SW480 (cell line): Measurements from ENCODE around the gene GPR156.
A peak's percentile ranks its signal among the peaks of the same experiment; 100 is the strongest.
"Not testable (repeated sequence)": the region's sequence is repeated elsewhere in the genome, so short reads cannot be mapped to it uniquely, and the experiment has no call there.

Source experiments
- DNase-seq: peaks from one replicate; pipeline ENCODE4 v3.0.0-alpha.2; 2016; ENCODE audit warnings: low spot score

Gene GPR156

DNA sequence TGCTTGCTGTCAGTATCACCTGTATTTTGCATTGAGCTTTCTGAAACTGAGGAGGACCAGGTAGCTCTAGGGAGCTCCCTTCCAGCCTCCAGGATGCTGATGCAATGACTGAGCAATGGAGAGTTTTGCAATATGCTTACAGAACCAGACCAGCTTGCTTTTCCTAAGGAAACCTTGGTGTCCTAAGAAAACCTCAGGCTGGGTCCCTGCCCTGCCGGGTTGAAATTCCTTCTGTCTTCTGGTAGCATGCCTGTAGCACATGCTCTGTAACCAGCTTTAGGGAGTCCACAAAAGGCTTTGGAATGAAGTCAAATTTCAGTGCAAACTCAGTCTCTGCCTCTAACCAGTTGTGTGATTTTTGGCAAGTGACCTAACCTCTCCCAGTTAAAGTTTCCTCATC is 125.0 kb downstream of the GPR156 start:
- peak; percentile 68 for DNase-seq

DNA sequence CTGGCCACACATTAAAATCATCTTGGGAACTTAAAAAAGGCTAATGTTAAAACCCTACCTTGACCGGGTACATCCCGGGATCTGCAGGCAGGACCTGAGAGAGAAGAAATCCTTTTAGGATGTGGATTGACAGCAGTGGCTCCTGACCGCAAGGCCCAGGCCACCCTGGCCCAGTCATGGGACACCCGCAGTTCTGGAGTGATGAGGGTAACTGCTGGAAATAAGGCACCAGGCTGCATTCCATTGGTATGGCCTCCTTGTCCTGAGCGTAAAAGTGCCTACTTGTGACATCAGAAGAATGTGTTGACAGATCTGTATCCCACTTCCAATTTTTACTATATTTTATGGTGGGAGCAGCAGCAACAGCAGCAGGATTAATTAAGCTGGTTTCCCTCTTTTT is 127.3 kb downstream of the GPR156 start:
- DNase-seq, result no peak

DNA sequence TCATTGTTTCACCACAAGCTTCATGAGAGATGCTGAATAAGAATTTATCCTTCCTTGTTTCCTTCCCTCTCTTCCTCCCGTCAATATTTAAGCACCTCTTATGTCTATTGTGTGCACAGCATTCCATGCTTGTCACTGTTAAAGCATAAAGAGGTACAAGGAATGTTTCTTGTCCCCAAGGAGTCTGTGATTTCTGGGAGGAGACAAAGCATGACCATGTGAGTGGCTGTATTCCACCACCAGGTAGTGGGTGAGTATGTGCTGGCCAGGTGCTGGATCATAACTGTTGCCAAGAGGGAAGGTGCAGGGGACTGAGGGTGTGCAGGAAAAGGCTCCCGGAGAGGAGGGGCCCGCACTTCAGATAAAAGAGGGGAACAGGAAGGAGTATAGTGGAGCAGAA is 127.9 kb downstream of the GPR156 start:
- DNase-seq, result no peak

DNA sequence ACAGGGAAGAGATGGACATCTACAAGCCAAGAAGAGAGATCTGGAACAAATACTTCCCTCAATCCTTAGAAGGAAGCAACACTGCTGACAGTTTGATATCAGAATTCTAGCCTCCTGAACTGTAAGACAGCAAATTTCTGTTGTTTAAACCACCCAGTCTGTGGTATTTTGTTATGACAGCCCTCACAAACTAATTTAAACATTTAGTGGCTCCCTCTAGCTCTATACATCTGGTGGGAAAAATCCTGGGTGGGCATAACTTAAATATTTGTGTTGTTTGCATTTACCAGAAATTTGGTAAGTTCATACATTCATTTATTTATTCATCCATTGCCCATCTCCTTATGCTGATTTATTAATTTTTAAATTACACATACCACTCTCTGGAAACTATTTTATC is 128.3 kb downstream of the GPR156 start:
- no peak for DNase-seq

DNA sequence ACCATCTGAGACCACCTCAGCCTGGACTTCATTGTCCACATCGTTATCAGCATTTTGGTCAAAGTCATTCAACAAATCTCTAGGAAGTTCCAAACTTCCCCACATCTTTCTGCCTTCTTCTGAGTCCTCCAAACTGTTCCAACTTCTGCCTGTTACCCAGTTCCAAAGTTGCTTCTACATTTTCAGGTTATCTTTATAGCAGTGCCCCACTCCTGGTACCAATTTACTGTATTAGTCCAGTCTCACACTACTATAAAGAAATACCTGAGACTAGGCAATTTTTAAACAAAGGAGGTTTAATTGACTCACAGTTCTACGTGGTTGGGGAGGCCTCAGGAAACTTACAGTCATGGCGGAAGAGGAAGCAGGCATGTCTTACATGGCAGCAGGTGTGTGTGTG is 129.3 kb downstream of the GPR156 start:
- DNase-seq, result not testable (repeated sequence)

DNA sequence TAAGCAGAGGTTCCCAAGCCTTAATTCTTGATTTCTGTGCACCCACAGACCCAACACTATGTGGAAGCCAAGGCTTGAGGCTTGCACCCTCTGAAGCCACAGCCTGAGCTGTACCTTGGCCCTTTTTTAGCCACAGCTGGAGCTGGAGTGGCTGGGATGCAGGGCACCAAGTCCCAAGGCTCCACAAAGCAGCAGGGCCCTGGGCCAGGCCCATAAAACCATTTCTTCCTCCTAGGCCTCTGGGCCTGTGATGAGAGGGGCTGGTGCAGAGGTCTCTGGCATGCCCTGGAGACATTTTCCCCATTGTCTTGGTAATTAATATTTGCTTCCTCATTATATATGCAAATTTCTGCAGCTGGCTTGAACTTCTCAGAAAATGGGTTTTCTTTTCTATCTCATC is 129.9 kb downstream of the GPR156 start:
- DNase-seq, result no peak

DNA sequence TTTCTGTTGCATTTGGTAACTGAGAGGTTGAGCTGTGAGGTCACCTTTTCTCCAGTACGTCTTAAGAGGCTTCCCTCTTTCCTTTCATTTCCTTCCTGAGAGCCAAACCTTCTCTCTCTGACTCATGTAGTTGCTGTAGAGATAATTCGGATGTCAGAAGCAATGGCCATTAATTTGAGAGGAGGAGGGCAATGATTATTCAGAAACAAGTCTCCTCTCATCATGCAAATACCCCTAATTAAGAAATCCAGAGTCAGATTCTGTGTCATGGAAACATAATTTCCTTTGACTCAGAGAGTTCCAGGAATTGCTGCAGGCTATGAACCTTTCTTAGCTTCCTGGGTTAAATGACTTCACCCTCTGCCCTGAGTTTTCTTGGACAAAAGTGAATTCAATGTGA is 131.7 kb downstream of the GPR156 start:
- no peak for DNase-seq

DNA sequence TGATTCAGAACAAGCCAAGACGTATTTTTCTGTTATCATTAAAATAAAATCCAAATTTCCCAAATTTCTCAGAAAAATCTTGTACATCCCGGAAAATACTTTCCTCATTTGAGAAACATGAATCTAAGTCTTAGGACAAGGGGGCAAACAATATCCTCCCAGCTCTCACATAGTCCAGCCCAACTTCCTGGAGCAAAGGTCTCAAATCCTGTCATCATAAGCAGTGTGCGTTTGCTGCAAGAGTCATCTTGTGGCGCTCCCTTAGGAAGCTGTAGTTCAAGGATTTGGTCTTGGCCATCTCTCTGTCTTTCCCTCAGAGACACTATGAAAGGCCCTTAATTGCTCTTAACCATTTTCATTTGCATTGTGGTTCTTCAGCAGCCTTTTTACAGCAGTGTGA is 133.2 kb downstream of the GPR156 start:
- no peak for DNase-seq

DNA sequence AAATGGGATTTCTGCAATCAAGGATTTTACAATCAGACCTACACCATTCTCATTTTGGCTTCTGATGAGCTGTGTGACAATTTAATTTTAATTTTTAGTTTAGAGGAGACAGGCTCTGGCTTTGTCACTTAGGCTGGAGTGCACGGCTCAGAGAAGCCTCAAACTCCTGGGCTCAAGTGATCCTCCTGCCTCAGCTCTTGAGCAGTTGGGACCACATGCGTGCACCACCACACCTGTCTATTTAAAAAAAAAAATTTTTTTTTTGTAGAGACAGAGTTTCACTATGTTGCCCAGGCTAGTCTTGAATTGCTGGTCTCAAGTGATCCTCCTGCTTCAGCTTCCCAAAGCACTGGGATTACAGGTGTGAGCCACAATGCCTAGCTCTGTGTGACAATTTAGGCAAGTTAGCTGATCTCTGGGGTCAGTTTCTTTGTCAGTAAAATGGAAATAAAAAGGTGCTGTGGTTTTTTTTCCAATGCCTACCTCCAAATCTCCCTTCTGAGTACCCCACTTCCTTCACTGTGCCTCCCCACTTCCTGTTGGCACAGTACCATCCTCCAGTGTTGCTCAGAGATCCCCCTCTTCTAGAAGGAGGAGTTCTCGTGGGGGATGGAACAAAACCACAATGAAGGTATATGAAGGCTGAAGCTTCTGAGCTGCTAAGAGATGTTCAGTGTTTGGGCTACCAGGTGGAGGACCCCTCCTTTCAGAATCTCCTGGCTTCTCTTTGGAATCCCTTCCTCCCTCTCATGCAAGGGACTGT is 136.7 kb downstream of the GPR156 start:
- DNase-seq, result no peak

DNA sequence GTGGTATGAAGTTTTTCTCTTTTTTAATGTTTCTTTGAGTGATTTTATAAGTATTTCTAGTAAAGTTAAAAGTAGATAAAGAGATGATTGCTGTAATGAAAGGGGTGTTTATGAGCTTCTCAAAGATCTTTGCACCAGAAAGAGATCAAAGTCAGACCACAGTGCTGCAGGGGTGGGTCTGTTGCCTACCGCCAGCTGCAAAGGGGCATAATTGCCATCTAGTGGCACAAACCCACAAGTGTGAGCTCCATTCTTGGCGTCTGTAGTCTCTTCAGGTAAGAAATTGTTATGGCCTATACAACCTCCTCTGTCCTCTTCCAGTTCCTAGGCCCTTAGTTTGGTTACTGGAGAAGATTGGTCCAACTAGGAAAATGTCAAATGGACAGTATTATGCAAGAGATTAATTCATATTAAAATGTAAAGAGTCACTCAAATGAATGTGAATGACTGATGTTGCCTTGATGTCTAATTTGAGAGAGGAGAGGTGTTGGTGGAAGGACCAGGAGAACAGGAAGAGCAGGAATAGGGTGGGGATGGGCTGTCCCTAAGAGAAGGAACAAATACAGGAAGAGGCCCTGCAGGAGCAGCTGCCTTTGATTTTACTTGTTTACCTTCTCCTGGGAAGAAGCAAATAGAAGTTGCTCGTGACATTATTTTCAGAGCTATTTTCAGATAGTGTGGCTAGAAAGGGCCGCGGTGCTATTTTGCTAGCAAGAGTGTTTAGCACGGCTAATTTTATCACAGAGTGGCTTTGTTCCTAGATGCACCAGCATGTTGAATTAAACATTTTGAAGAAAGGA is 137.8 kb downstream of the GPR156 start:
- peak; percentile 56 for DNase-seq

DNA sequence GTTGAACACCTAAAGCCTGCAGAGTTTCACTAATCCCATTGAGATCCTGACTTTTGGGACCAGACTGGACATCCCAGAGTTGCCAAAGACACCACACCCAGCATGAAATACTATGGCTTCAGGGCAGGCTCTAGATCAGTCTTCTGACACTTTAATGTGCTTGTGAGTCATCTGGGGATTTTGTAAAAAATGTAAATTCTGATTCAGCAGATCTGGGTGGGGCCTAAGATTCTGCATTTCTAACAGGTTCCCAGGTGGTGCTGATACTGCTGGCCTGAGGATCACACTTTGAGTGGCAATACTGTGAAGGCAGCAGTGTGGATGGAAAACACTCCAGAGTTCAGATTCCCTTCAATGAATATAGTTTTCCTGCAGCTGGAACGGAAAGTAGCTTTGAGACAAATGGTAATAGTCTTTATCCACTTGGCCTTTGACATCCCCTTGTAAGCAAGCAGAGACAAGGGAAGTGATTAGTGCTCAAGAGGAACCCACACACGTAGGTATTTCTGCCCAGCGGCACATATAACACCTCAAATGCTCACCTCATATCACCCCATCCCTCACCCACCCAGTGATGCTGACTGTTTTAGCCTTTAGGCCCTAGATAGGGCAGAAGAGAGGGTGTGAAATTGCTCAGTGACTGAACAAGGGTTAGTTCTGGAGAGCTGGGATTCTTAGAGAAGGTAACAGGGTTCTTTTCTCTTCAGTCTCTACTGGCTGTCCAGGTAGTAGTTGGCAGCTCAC is 139.3 kb downstream of the GPR156 start:
- peak; percentile 56 for DNase-seq

DNA sequence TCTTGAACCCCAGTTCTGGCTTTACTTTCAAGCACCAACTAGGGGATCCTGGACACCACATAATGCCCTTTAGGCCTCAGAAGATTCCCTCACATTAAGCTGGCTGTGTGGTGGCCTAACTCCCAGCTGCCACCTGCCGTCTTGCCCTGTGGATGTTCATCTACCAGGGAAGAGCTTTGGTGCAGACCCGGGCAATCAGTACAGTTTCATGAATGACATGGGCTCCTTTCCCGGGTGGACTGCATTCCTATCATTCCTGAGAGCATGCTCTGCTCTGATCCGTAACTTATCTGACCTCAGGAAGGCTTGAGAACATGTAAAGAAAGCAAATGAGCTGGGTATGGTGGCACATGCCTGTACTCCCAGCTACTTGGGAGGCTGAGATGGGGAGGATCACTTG is 140.8 kb downstream of the GPR156 start:
- peak; percentile 53 for DNase-seq

DNA sequence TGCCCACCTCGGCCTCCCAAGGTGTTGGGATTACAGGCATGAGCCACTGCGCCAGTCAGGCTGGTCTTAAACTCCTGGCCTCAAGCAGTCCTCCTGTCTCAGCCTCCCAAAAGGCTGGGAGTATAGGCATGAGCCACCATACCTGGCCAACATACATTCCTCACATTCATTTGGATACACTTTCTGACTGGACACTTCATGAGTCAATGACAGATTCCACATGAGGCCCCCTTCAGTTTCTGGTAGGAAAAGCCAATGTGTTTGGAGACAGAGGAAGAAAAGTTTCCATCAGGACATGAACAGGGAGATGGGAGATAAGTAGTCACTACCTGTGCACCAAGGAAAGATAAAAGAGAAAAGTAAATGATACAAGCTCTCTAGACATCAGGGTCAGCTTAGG is 141.3 kb downstream of the GPR156 start:
- DNase-seq, result no peak

DNA sequence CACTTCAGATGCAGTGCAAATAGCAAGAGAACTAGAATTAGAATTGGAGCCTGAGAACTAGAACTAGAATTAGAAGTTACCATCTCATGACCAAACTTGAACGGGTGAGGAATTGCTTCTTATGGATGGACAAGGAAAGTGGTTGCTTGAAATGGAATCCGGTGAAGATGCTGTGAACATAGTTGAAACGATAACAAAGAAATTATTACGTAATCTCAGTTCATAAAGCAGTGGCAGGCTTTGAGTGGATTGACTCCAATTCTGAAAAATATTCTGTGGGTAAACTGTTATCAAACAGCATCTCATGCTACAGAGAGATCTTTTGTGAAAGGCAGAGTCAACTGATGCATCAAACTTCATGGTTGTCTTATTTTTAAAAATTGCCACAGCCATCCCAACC is 142.8 kb downstream of the GPR156 start:
- no peak for DNase-seq

DNA sequence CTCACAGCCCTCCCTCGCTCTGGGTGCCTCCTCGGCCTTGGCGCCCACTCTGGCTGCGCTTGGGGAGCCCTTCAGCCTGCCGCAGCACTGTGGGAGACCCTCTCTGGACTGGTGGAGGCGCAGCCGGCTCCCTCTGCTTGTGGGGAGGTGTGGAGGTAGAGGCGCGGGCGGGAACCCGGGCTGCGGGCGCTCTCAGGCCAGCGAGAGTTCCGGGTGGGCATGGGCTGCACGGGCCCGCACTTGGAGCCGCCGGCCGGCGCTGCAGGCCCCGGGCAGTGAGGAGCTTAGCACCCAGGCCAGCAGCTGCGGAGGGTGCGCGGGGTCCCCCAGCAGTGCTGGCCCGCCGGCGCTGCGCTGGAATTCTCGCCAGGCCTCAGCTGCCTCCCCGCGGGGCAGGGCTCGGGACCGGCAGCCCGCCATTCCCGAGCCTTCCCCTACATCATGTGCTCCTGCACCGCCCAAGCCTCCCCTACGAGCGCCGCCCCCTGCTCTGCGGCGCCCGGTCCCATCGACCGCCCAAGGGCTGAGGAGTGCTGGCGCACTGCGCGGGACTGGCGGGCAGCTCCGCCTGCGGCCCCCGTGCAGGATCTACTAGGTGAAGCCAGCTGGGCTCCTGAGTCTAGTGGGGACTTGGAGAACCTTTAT is 144.8 kb downstream of the GPR156 start:
- no peak for DNase-seq

DNA sequence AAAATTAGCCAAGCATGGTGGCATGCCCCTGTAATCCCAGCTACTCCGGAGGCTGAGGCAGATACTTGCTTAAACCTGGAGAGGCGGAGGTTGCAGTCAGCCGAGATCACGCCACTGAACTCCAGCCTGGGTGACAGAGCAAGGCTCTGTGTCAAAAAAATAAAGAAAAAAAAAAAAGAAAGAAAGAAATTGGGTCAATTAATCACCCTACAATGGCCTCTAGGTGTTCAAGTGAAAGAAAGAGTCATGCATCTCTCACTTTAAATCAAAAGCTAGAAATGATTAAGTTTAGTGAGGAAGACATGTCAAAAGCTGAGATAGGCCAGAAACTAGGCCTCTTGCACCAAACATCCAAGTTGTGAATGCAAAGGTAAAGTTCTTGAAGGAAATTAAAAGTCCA is 145.9 kb downstream of the GPR156 start:
- no peak for DNase-seq

DNA sequence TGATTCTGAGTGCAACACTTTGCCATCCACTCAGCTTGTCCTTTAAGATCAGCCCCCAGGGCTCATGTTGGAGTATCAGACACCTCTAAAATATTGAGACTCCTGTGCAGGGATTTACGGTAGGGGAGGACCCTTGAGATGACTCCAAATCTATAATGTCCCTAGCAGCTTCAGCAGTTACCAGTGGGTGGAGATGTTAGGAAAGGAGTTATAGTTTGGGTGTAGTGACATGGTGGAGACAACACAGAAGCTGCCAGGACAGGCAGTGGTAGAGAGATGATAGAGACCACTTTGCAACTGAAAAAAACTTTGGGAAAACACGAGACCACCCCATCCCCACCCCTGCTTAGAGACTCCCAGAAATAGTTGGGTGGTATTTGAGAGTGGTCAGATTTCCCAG is 147.5 kb downstream of the GPR156 start:
- DNase-seq, result no peak

DNA sequence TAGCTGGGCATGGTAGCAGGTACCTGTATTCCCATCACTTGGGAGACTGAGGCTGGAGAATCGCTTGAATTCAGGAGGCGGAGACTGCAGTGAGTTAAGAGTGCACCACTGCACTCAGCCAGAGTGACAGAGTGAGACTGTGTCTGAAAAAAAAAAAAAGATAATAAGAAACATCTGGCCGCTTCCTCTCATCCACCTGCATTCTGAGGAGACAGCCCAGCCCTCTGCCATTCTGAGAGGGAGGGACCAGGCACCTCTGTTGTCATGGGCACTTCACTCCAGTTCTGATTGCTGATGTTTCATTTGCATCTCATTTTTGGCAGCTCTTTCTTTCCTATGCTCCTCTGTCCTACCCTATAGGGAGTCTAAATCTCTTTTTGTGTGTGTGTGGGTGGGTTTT is 154.4 kb downstream of the GPR156 start:
- no peak for DNase-seq

DNA sequence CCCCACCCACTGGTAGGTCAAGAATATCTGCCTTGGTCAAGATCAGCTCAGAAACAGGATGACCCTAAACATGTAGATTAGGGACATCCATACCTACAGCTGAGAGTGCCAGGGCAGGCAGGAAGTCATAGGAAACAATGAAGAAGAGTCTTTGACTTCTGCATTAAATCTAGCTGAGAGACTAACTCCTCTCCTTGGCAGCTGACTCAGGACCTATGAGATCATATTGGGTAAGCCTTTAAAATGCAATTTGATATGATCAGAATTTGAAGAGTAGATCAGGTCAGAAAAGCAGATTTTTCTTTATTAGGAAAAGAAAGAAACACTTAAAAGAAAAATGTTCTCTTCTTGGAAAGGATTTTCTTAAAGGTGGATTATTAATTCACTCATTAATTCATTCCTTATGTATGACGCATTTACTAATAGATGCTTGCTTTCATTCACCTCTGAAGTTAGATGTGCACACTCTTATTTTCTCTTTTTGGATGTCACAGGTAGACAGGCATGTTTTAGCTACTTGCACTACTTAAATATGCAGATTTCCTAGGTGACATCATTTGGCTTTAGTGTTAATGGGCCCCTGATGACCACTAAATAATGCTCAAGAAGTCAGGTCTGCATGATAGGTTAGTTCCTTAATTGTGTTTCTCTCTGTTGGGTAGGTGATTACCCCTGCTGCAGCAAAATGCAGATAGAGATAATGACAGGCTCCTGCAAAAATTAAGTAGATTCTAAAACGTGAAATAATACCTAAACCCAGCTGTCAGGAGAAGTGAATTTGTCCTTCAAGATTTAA is 155.1 kb downstream of the GPR156 start:
- no peak for DNase-seq

DNA sequence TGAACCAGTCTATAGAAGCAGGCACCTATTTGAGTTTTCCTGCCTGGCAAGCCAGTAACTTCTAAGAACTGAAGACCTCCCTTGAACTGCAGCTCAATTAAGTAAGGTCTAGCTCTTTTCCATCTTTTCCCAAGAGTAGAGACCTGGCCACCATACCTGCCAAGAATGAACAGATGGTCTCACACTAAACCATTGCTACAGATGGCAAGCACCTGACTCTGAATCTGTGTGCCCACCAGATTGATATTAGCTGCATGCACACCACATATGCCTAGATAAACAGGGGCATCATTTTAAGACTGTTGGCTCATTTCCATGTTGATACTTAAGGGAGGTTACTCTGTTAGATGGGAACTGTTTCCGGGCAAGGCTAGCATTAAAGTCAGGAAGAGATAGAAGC is 156.0 kb downstream of the GPR156 start:
- no peak for DNase-seq

DNA sequence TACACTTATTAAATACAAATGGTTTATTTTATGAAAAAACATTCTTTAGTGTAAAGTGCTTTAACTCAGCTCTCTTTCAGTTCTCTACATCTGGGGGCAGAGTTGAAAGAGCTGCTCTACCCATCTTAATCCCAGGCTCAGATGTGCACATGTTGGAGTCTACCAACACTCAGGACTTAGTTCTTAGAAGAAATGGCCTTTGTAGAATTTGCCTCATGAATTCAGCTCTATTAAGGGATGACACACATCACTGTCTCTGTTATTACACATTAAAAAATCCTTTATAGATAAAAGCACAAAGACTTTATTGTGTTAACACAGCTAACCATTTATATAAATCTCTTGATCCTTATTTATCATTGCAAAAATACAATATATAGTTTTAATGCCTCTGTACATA is 159.0 kb downstream of the GPR156 start:
- DNase-seq, result no peak
